ENCODE measurements around the gene GJB1.

Gene GJB1

DNA sequence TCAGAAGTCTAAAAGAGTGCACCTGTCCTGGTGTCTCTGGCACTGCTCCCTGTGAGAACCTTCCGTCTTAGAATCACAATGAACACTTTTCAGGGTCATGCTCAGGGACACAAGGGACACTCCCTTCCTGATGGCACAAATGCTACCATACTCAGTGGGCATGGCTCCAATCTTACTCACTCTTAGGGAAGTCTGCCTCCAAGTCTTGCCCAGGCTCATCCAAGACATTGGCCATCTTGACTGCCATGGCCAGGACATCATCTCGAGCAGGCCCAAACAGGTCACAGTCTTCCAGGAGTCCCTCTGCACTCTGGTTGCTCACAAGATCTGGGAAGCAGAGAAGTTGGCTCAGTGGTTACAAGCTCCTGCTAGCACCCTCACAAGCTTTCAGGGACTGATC lies 22.1 kb downstream of the GJB1 start:
- H3K27ac ChIP-seq, result no peak overlapping the region
- TF ChIP-seq ZFX (IDR thresholded peaks at IDR 0.05), result no peak
- TF ChIP-seq CTCF (conservative IDR thresholded peaks at IDR 0.05), result no peak

DNA sequence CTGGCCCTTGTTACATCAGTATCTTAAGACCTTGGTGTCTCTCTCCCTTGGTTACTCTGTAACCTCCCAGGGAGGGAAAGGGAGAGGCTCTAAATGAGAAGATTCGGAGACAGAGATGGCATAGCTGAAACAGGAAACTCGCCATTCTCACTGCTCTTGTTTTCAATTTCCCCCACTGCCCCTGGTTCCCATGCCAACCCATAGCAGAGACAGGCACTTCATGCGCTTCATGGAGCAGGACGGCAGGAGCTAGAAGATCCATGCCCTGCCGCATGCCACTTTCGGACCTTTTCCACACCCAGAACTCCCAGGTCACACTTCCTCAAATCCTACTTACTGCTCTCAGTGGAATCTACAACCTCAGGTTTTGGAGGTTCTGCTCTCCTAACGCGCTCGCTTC lies 27.8 kb downstream of the GJB1 start:
- TF ChIP-seq ZFX (IDR thresholded peaks at IDR 0.05) (no peak), CTCF (conservative IDR thresholded peaks at IDR 0.05) (no peak)
- H3K27ac ChIP-seq, result no peak overlapping the region

DNA sequence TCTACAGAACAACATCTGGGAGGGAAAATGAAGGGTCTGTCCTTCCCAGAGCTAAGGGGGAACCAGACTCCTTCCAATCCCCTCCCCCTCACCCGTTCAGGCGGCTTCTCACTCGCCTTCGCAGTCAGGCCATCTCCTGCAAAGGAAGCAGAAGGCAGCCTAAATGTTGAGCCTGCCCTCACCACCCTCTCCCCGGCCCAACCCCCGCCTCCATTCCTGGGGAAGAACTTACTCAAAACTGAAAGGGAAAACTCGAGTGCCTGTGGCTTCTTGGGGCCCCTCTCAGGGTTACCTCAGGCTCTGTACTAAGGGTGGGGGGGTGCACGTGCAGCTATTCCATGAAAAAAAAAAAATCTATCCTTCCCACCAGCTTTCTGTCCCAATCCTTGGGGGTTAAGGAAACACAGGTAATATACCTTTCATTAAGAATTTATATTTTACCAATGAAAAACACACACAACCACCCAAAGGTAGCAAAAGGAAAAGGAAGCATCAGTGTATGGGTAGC lies 28.5 kb downstream of the GJB1 start:
- no peak for TF ChIP-seq ZFX (IDR thresholded peaks at IDR 0.05)
- TF ChIP-seq CTCF (conservative IDR thresholded peaks at IDR 0.05), result no peak
- H3K27ac ChIP-seq, result no peak overlapping the region

GRCh38 chrX:71252221-71252620 lies 29.2 kb downstream of the GJB1 start:
- H3K27ac ChIP-seq, result no peak overlapping the region
- TF ChIP-seq ZFX (IDR thresholded peaks at IDR 0.05) (no peak), CTCF (conservative IDR thresholded peaks at IDR 0.05) (no peak)

DNA sequence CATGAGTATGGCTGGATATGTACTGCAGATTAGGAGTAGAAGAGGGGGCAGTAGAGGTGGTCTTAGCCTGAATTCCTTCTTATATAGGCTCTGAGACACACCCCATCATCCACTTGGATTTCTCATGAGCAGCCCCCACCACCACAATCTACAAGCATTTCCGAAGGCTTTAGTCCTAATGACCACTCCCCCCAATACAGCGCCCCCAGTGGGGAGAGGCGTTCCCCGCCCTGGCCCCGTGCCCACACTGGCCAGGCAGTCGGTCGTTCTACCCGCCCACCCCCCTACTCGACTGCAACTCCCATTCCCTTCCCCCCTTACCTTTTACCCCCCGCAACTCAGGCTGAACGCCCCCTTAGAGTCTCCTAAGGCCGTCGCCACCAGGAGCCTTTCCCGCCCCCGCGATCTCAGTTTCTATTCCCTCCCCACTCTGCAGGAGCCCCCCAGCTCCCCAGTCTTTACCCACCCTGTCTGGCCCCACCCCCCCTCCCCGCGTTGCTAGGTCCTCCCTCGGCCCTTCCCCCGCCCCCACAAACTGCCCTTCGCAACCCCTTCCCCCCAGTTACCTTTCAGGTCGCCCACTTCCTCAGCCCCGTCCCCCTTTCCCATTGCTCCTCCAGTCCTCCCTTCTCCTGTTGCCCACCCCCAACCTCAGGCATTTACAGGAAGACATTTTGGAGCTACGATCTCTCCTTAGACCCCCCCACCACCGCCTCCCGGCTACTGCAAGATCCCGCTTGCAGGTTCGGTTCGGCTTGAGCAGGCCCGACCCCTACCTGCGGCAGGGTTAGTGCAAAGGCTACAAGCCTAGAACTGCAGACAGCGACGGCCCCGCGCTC lies 30.4 kb downstream of the GJB1 start:
- H3K27ac ChIP-seq, result peak overlapping the region; percentile 79
- TF ChIP-seq ZFX (IDR thresholded peaks at IDR 0.05) (no peak), CTCF (conservative IDR thresholded peaks at IDR 0.05) (peak; percentile 52)

DNA sequence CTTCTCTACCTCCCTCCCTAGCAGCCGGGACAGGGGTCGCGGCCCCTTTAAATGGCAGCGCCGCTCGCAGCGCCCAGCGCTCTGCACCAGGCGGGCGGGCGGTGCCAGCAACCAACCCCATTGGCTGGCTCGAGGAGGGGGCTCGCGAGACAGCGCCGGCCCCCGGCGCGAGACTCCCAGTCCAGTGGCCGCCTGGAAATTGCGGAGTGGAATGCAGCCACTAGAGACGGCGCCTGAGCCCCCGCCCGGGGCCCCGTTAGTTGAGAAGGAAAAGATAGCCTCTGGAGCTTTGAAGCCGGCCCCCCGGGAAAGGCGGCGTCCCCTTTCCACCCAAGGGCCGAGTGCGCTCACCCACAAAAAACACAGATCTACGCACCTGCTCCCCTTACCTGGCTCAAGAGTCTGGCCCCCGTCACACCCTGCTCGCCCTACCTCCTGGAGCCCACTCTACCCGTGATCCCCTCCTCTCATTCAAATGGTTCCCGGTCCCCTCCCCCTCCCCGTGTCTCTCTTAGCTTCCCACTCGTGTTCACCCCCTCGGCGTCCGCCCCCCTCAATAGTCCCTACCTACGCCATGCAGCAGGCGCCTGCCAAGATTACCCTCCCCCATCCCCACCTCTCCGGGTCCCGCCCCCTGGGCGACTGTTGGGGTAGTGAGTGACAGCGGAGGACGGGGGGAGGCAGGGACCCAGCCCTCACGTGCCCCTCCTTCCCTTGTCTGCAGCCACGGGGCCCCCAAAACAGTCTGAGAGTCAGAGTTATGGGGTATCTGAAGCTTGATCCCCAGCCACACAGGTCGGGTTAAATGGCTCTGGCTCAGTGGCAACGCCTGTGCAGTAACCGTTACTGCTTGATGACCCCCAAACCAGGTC lies 31.3 kb downstream of the GJB1 start, which contains the start of gene ZMYM3:
Gene ZMYM3, minus strand, starts transcription at position 49 of the 872 bp plus-strand sequence. CDS start 885 bp downstream, outside the sequence.
- H3K27ac ChIP-seq, result peak within 1 kb of the TSS; percentile 79
- TF ChIP-seq ZFX (IDR thresholded peaks at IDR 0.05) (no peak), CTCF (conservative IDR thresholded peaks at IDR 0.05) (no peak)

All from C4-2B (cell line).